HG03520 (cell line): ENCODE results near the gene MPZL1.

Source experiments
- ATAC-seq: cut with Tn5 transposase; IDR thresholded peaks from one replicate; pipeline ENCODE4 v1.9.1; 2021; ENCODE audit warnings: mild to moderate bottlenecking, moderate library complexity; ENCODE audit not compliant: unreplicated experiment

MPZL1 gene

GRCh38 chr1:167748906-167749305 lies 27.1 kb downstream of the MPZL1 start:
- ATAC-seq, result no peak

GRCh38 chr1:167749741-167750140 lies 28.0 kb downstream of the MPZL1 start:
- ATAC-seq, result no peak

GRCh38 chr1:167750641-167751040 lies 28.9 kb downstream of the MPZL1 start:
- no peak for ATAC-seq

- no peak for ATAC-seq
Observed at GRCh38 chr1:167751676-167752075, 29.9 kb downstream of the MPZL1 start.

- peak; percentile 29 for ATAC-seq
Observed at GRCh38 chr1:167752219-167752985, 30.6 kb downstream of the MPZL1 start.

- no peak for ATAC-seq
Observed at GRCh38 chr1:167755654-167756053, 33.9 kb downstream of the MPZL1 start.

GRCh38 chr1:167756730-167757405 lies 35.1 kb downstream of the MPZL1 start:
- no peak for ATAC-seq

GRCh38 chr1:167757433-167758309 lies 35.9 kb downstream of the MPZL1 start:
- no peak for ATAC-seq

GRCh38 chr1:167761400-167761799 lies 39.6 kb downstream of the MPZL1 start:
- no peak for ATAC-seq

- no peak for ATAC-seq
Observed at GRCh38 chr1:167762061-167762746, 40.4 kb downstream of the MPZL1 start.

GRCh38 chr1:167763525-167764220 lies 41.9 kb downstream of the MPZL1 start:
- ATAC-seq, result no peak

GRCh38 chr1:167764458-167765330 lies 42.9 kb downstream of the MPZL1 start:
- ATAC-seq, result no peak

GRCh38 chr1:167765496-167765895 lies 43.7 kb downstream of the MPZL1 start:
- ATAC-seq, result no peak

- no peak for ATAC-seq
Observed at GRCh38 chr1:167766538-167766937, 44.8 kb downstream of the MPZL1 start.

- ATAC-seq, result no peak
Observed at GRCh38 chr1:167767761-167768160, 46.0 kb downstream of the MPZL1 start.

GRCh38 chr1:167770127-167770526 lies 48.3 kb downstream of the MPZL1 start:
- ATAC-seq, result no peak

- no peak for ATAC-seq
Observed at GRCh38 chr1:167772436-167772835, 50.7 kb downstream of the MPZL1 start.

GRCh38 chr1:167773516-167773915 lies 51.7 kb downstream of the MPZL1 start:
- ATAC-seq, result no peak

GRCh38 chr1:167774710-167775109 lies 52.9 kb downstream of the MPZL1 start:
- ATAC-seq, result no peak
